Fibroblast of mammary gland (primary cell): Measurements from ENCODE around the gene NUP93.

Experiments used
- DNase-seq: peaks from one replicate; pipeline ENCODE4 v3.0.0-alpha.2; 2010; ENCODE audit warnings: low read depth
- H3K4me3 ChIP-seq: 2 replicates; pipeline ENCODE4 v1.5.1; 2011; ENCODE audit warnings: low read depth, mild to moderate bottlenecking, low read length, moderate library complexity; ENCODE audit not compliant: control insufficient read depth
- CTCF ChIP-seq: conservative IDR thresholded peaks from 2 replicates; pipeline ENCODE4 v1.5.1; 2011; ENCODE audit warnings: low read depth, low read length, inconsistent platforms; ENCODE audit not compliant: control insufficient read depth, insufficient read depth

The NUP93 gene

GRCh38 chr16:56896244-56896643 is 166.3 kb downstream of the NUP93 start:
- H3K4me3 ChIP-seq, result no peak overlapping the region
- TF ChIP-seq CTCF, result no peak
- DNase-seq, result no peak

GRCh38 chr16:56897026-56897799 is 167.3 kb downstream of the NUP93 start:
- no peak overlapping the region for H3K4me3 ChIP-seq
- no peak for TF ChIP-seq CTCF
- DNase-seq, result no peak

GRCh38 chr16:56898847-56899246 is 168.9 kb downstream of the NUP93 start:
- no peak overlapping the region for H3K4me3 ChIP-seq
- DNase-seq, result no peak
- TF ChIP-seq CTCF, result no peak
